ENCODE data around the gene GIPC3. TPM values are rescaled to one million over a fixed set of nuclear protein-coding genes. Genes with fewer than 3 reads are reported as not detected.

The GIPC3 gene
- total and polyA plus RNA-seq, 9 donors, result 0.11 to 3.3 (median 0.35) TPM

DNA sequence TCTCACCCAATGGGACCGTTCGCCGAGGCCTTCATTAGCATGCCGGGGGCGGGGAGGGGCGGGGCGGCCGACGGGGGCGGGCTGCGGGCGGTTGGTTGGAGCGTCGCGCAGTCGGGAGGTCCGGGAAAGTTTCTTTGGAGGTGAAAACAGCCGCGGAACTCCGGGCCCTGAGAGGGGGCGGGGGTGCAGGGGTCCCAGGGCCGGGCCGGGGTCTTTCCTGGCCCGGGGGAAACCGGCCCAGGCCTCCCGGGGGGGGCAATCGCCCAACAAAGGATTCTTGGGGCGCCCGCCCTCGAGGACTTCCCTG lies 12.5 kb upstream of the GIPC3 start, which contains the start of gene HMG20B:
Gene HMG20B, plus strand, starts transcription at position 90 of the 307 bp plus-strand sequence. CDS start 366 bp downstream, outside the sequence.
- 0 to 2% (median 1%) methylated on average over 10 to 30 of the region's 30 CpGs for WGBS, 3 donors
- DNase-seq, result no peak
- H3K4me1 ChIP-seq (ENCODE audit: insufficient read depth), result peaks cover 12% of the 10 kb centered on the region
- H3K4me3 ChIP-seq, result peak within 1 kb of the TSS; percentile 92
- H3K27ac ChIP-seq, result peak within 1 kb of the TSS in 1 of 2 donors; percentile 35
- intact Hi-C loops (cut with DNase I), result no loop called here
- H3K9me3 ChIP-seq, result no peaks in the 10 kb centered on the region
- TF ChIP-seq EP300 (IDR thresholded peaks at IDR 0.05) (no peak), POLR2A (IDR thresholded peaks at IDR 0.05) (no peak)
- TF ChIP-seq, protein P1, sequence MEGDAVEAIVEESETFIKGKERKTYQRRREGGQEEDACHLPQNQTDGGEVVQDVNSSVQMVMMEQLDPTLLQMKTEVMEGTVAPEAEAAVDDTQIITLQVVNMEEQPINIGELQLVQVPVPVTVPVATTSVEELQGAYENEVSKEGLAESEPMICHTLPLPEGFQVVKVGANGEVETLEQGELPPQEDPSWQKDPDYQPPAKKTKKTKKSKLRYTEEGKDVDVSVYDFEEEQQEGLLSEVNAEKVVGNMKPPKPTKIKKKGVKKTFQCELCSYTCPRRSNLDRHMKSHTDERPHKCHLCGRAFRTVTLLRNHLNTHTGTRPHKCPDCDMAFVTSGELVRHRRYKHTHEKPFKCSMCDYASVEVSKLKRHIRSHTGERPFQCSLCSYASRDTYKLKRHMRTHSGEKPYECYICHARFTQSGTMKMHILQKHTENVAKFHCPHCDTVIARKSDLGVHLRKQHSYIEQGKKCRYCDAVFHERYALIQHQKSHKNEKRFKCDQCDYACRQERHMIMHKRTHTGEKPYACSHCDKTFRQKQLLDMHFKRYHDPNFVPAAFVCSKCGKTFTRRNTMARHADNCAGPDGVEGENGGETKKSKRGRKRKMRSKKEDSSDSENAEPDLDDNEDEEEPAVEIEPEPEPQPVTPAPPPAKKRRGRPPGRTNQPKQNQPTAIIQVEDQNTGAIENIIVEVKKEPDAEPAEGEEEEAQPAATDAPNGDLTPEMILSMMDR (IDR thresholded peaks at IDR 0.05), result no peak
- H3K27me3 ChIP-seq, result no peaks in the 10 kb centered on the region
- H3K36me3 ChIP-seq, result no peaks in the 10 kb centered on the region

DNA sequence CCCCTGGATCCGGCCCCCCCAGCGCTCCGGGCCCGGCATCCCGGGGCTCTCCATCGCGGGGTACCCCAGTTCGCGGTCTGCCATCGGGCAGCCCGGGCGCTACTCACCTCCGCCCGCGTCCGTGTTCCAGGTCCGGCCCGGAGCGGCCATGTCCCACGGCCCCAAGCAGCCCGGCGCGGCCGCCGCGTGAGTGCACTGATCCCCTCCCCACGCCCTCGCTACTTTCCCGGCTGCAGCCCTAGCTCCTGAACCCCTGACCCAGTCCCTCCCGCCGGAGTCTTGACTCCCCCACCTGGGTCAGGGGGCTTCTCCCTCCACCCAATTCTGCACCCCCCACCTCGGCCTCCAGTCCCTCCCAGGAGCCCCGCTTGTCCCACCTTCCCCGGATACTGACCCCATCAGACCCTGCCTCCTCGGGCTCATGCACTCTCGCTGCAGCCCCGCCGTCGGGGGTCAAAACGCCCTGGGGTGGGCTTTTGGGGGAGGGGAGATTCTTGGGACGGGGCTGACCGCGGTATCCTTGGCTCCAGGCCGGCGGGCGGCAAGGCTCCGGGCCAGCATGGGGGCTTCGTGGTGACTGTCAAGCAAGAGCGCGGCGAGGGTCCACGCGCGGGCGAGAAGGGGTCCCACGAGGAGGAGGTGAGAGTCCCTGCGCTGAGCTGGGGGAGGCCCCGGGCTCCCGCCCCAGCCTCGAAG lies 12.0 kb upstream of the GIPC3 start:
- intact Hi-C loops (cut with DNase I), result no loop called here
- H3K4me1 ChIP-seq (ENCODE audit: insufficient read depth), result peaks cover 12% of the 10 kb centered on the region
- peak overlapping the region in 1 of 2 donors; percentile 35 for H3K27ac ChIP-seq
- H3K27me3 ChIP-seq, result no peaks in the 10 kb centered on the region
- 0 to 1% (median 0%) methylated on average over 44 to 60 of the region's 60 CpGs for WGBS, 3 donors
- peak in 1 of 5 donors; percentile 37 for DNase-seq
- H3K4me3 ChIP-seq, result peak overlapping the region; percentile 92
- H3K9me3 ChIP-seq, result no peaks in the 10 kb centered on the region
- H3K36me3 ChIP-seq, result no peaks in the 10 kb centered on the region
- TF ChIP-seq, protein P1 (IDR thresholded peaks at IDR 0.05), result no peak
- no peak for TF ChIP-seq POLR2A (IDR thresholded peaks at IDR 0.05)
- TF ChIP-seq EP300 (IDR thresholded peaks at IDR 0.05), result no peak

DNA sequence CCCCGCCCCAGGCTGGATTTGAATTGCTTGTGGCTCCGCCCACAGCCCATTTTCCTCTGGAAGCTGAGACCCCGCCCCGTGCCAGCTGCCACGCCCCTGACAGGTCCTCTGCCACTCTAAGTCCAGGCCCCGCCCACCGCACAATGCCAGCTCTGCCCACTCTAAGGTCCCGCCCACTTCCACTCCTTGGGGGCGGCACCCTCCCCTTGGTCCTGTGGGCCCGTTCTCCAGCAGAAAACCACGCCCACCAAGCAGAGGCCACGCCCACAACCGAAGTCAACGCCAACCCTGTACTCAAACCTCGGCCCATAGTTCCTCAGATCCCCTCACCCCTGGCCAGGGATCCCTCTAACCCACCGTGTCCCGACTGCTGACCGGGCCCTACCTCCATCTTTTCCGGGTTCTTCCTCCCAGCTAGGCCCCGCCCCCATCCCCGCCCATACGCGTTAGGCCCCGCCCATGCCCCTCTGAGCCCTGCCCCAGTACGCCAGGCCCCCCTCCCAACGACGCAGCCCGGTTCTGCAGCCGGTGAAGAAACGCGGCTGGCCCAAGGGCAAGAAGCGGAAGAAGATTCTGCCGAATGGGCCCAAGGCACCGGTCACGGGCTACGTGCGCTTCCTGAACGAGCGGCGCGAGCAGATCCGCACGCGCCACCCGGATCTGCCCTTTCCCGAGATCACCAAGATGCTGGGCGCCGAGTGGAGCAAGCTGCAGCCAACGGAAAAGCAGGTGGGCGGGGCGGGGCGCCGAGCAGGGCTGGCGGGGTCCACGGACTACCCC lies 11.2 kb upstream of the GIPC3 start:
- no peaks in the 10 kb centered on the region for H3K27me3 ChIP-seq
- no peaks in the 10 kb centered on the region for H3K36me3 ChIP-seq
- DNase-seq, result peak; percentile 78 to 87 (median 78)
- 53 to 63% (median 61%) methylated on average over 49 to 55 of the region's 55 CpGs for WGBS, 3 donors
- H3K4me3 ChIP-seq, result peak overlapping the region; percentile 92
- peaks cover 12% of the 10 kb centered on the region for H3K4me1 ChIP-seq (ENCODE audit: insufficient read depth)
- TF ChIP-seq, protein P1 (IDR thresholded peaks at IDR 0.05), result no peak
- no peak for TF ChIP-seq POLR2A (IDR thresholded peaks at IDR 0.05)
- no peak for TF ChIP-seq EP300 (IDR thresholded peaks at IDR 0.05)
- intact Hi-C loops (cut with DNase I), result no loop called here
- no peaks in the 10 kb centered on the region for H3K9me3 ChIP-seq
- H3K27ac ChIP-seq, result peak overlapping the region in 1 of 2 donors; percentile 28

DNA sequence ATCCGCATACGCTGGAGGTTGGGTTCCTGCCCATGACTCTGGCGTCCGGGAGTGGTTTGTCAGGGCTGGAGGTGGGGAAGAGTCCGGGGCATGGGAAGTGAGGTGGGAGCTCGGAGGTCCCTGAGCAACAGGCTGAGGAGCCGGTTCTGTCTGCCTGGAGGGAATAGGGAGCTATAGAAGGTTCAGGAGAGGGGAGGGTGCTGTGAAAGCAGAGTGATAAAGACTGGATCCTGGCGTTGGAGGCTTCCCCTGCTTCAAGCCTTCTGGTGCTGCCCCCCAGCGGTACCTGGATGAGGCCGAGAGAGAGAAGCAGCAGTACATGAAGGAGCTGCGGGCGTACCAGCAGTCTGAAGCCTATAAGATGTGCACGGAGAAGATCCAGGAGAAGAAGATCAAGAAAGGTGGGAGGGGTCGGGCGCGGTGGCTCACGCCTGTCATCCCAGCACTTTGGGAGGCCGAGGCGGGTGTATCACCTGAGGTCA lies 10.0 kb upstream of the GIPC3 start:
- TF ChIP-seq, protein P1 (IDR thresholded peaks at IDR 0.05), result no peak
- TF ChIP-seq EP300 (IDR thresholded peaks at IDR 0.05) (no peak), POLR2A (IDR thresholded peaks at IDR 0.05) (no peak)
- 86 to 93% (median 89%) methylated on average over 19 of the region's 19 CpGs for WGBS, 3 donors

More for the DNA sequence above, 10.0 kb upstream of the GIPC3 start:
- no peak for DNase-seq
- Histone ChIP-seq H3K27me3 (no peaks in the 10 kb centered on the region), H3K9me3 (no peaks in the 10 kb centered on the region), H3K27ac (no peak overlapping the region), H3K4me1 (ENCODE audit: insufficient read depth) (peaks cover 12% of the 10 kb centered on the region), H3K36me3 (no peaks in the 10 kb centered on the region), H3K4me3 (no peak overlapping the region)
- intact Hi-C loops (cut with DNase I), result no loop called here

All from ovary (tissue), 9 donors.